Activated T-cell treated with anti-CD3 and anti-CD28 coated beads, Interleukin-2, amount 50 U/mL, for 4 hours (primary cell): ENCODE results near the gene IGDCC3. TPM values are rescaled to one million over a fixed set of nuclear protein-coding genes. Genes with fewer than 3 reads are reported as not detected.

Experiments
- ATAC-seq, 2 donors: fragments of 200-7000 bp; cut with Tn5 transposase; one replicate each; pipeline ENCODE4 v1.10.0; 2021
- DNase-seq: peaks from one replicate; pipeline ENCODE4 v3.0.0-alpha.2; 2020
- H3K27me3 Mint-ChIP-seq: one replicate; pipeline ENCODE4 v1.8.0; 2021; ENCODE audit warnings: low read depth, mixed read lengths
- H3K36me3 Mint-ChIP-seq: one replicate; pipeline ENCODE4 v1.8.0; 2022; ENCODE audit warnings: mixed read lengths; ENCODE audit not compliant: insufficient read depth
- H3K4me1 Mint-ChIP-seq: one replicate; pipeline ENCODE4 v1.8.0; 2021; ENCODE audit warnings: low read depth, mixed read lengths
- H3K4me3 Mint-ChIP-seq: one replicate; pipeline ENCODE4 v1.8.0; 2021; ENCODE audit warnings: mild to moderate bottlenecking, moderate library complexity, mixed read lengths
- H3K9me3 Mint-ChIP-seq: one replicate; pipeline ENCODE4 v1.8.0; 2021; ENCODE audit warnings: mixed read lengths
- total RNA-seq, 3 donors: library from RNA; stranded (reverse); gene quantifications; one replicate each; pipeline ENCODE4 v1.2.1, GENCODE V29; 2021

The IGDCC3 gene
- total RNA-seq, 3 donors from 2014 or later, result 0.10 TPM; not detected in 2

GRCh38 chr15:65374821-65375401 lies 2.9 kb downstream of the IGDCC3 start:
- DNase-seq (no peak), ATAC-seq (no peak)
- no peaks in the 10 kb centered on the region for H3K36me3 Mint-ChIP-seq
- H3K4me1 Mint-ChIP-seq, result peaks cover 18% of the 10 kb centered on the region
- H3K9me3 Mint-ChIP-seq, result no peaks in the 10 kb centered on the region
- H3K27me3 Mint-ChIP-seq, result peaks cover 56% of the 10 kb centered on the region
- H3K4me3 Mint-ChIP-seq, result no peak overlapping the region

- Mint-ChIP-seq H3K36me3 (no peaks in the 10 kb centered on the region), H3K9me3 (no peaks in the 10 kb centered on the region), H3K4me3 (no peak overlapping the region), H3K4me1 (peaks cover 18% of the 10 kb centered on the region), H3K27me3 (peaks cover 52% of the 10 kb centered on the region)
- no peak for ATAC-seq
- no peak for DNase-seq
Observed at GRCh38 chr15:65374334-65374733, 3.5 kb downstream of the IGDCC3 start.

- H3K27me3 Mint-ChIP-seq, result peaks cover 44% of the 10 kb centered on the region
Observed at GRCh38 chr15:65373163-65373651, 4.6 kb downstream of the IGDCC3 start.

GRCh38 chr15:65372787-65373067 lies 5.1 kb downstream of the IGDCC3 start:
- DNase-seq (no peak), ATAC-seq (no peak)
- H3K4me3 Mint-ChIP-seq, result no peak overlapping the region
- H3K9me3 Mint-ChIP-seq, result no peaks in the 10 kb centered on the region
- no peaks in the 10 kb centered on the region for H3K36me3 Mint-ChIP-seq
- peaks cover 43% of the 10 kb centered on the region for H3K27me3 Mint-ChIP-seq
- peaks cover 14% of the 10 kb centered on the region for H3K4me1 Mint-ChIP-seq

More at GRCh38 chr15:65373163-65373651, 4.6 kb downstream of the IGDCC3 start:
- Mint-ChIP-seq H3K4me3 (no peak overlapping the region), H3K9me3 (no peaks in the 10 kb centered on the region), H3K4me1 (peaks cover 14% of the 10 kb centered on the region), H3K36me3 (no peaks in the 10 kb centered on the region)
- DNase-seq (no peak), ATAC-seq (no peak)

DNA sequence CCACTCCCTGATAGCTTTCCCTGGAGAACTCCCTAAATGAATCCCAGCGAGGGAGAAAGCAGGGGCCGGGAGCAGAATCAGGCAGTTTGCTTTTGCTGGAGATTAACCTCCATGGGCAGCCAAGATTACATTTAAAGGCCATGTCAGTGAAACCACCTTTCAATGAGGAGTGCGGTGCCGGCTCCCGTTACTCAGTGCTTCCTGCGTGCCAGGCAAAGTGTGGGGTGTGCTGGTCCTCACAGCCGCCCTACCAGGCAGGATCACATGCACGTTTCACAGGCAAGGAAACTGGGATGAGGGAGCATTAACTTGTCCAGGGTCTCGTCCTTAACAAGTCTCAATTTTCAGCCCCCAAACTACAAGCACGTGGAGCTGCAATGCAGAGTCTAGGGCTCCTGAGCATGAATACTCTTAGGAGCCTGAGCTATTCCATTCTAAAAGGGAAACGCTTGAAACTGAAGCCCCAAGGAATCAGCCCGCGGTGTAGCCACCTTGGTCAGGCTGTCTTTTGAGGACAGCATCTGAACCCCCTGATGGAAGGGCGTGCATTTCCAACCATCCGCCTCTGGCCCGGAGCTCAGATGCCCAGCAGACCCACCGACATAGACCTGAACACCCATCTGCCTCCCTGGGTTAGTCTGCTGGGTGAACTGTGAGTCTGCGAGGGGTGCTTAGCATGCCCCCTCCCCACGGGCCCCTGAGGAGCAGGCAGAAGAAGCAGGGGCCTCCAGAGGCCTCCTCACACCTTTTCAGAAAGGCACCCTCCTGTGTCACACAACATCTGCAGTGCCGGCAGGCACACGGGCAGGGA lies 5.6 kb downstream of the IGDCC3 start:
- Mint-ChIP-seq H3K4me1 (peaks cover 14% of the 10 kb centered on the region), H3K27me3 (peaks cover 43% of the 10 kb centered on the region), H3K36me3 (no peaks in the 10 kb centered on the region), H3K9me3 (no peaks in the 10 kb centered on the region), H3K4me3 (no peak overlapping the region)
- no peak for DNase-seq
- no peak for ATAC-seq

DNA sequence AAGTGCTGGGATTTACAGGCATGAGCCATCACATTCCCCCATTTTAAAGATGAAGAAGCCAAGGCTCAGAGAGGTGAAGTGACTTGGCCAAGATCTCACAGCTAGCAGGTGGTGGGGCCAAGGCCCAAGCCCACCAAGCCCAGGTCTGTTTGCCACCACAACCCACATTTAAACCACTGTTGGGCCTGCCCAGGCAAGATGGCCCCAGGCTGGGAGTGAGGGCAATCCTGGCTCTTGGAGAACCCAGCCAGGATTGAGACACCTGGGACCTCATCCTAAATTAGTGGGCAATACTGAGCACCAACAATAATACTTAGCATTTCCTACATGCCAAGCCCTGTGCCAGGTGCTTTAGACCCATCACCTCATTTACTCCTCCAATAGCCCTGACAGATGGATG lies 6.9 kb downstream of the IGDCC3 start:
- Mint-ChIP-seq H3K4me1 (peaks cover 2% of the 10 kb centered on the region), H3K4me3 (no peak overlapping the region), H3K36me3 (no peaks in the 10 kb centered on the region), H3K27me3 (peaks cover 31% of the 10 kb centered on the region), H3K9me3 (no peaks in the 10 kb centered on the region)
- DNase-seq, result no peak
- ATAC-seq, result no peak

GRCh38 chr15:65369651-65370050 lies 8.2 kb downstream of the IGDCC3 start:
- H3K27me3 Mint-ChIP-seq, result peaks cover 20% of the 10 kb centered on the region
- no peaks in the 10 kb centered on the region for H3K36me3 Mint-ChIP-seq
- ATAC-seq (no peak), DNase-seq (no peak)
- no peaks in the 10 kb centered on the region for H3K9me3 Mint-ChIP-seq
- H3K4me3 Mint-ChIP-seq, result no peak overlapping the region
- no peaks in the 10 kb centered on the region for H3K4me1 Mint-ChIP-seq

DNA sequence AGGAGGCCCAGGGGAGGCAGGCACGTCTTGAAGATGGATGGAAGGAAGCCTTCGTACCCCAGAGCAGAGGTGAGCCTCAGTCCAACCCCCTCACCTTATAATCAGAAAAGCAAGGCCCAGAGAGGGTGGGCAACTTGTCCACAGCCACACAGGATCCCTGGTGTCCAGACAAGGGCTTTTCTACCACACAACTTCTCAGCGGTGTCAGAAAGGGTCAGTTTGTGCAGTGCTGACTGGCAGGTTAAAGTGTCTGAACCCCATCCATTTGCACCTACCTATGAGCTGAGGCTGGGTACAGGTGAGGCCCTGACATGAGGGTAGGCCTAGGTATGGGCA lies 8.6 kb downstream of the IGDCC3 start:
- DNase-seq (no peak), ATAC-seq (no peak)
- no peaks in the 10 kb centered on the region for H3K9me3 Mint-ChIP-seq
- H3K27me3 Mint-ChIP-seq, result peaks cover 15% of the 10 kb centered on the region
- H3K4me3 Mint-ChIP-seq, result no peak overlapping the region
- H3K36me3 Mint-ChIP-seq, result no peaks in the 10 kb centered on the region
- no peaks in the 10 kb centered on the region for H3K4me1 Mint-ChIP-seq

- no peaks in the 10 kb centered on the region for H3K4me1 Mint-ChIP-seq
- H3K27me3 Mint-ChIP-seq, result peaks cover 9% of the 10 kb centered on the region
- ATAC-seq, result no peak
- H3K9me3 Mint-ChIP-seq, result no peaks in the 10 kb centered on the region
- H3K4me3 Mint-ChIP-seq, result no peak overlapping the region
- no peak for DNase-seq
- no peaks in the 10 kb centered on the region for H3K36me3 Mint-ChIP-seq
Observed at GRCh38 chr15:65368302-65369211, 9.2 kb downstream of the IGDCC3 start.

GRCh38 chr15:65366122-65366892 lies 11.5 kb downstream of the IGDCC3 start:
- H3K4me3 Mint-ChIP-seq, result no peak overlapping the region

GRCh38 chr15:65365229-65365628 lies 12.6 kb downstream of the IGDCC3 start:
- H3K4me3 Mint-ChIP-seq, result no peak overlapping the region
- no peaks in the 10 kb centered on the region for H3K4me1 Mint-ChIP-seq
- no peaks in the 10 kb centered on the region for H3K9me3 Mint-ChIP-seq
- H3K27me3 Mint-ChIP-seq, result peaks cover 14% of the 10 kb centered on the region
- DNase-seq (no peak), ATAC-seq (no peak)
- H3K36me3 Mint-ChIP-seq, result no peaks in the 10 kb centered on the region

More at GRCh38 chr15:65366122-65366892, 11.5 kb downstream of the IGDCC3 start:
- H3K27me3 Mint-ChIP-seq, result peaks cover 12% of the 10 kb centered on the region
- DNase-seq, result no peak
- H3K4me1 Mint-ChIP-seq, result no peaks in the 10 kb centered on the region
- no peak for ATAC-seq
- H3K36me3 Mint-ChIP-seq, result no peaks in the 10 kb centered on the region
- no peaks in the 10 kb centered on the region for H3K9me3 Mint-ChIP-seq

DNA sequence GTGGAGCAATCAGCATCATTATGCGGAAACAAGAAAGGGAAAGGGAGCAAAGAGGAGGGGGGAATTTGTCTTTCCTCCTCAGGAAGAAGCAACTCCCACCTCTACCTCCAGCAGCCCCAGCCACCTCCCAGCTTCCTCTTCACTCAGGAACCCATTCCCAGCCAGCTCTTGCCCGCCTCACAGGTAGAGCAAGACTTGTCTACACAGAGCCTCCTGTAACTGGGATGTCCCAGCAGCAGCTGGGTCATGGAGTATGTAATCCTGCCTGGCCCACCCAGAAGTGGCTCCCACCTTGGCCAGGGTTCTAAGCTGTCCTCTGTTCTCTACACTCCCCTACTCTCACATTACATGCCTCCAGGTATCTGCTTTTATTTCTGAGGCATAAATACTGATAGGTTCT lies 14.0 kb downstream of the IGDCC3 start:
- Mint-ChIP-seq H3K27me3 (peaks cover 18% of the 10 kb centered on the region), H3K4me1 (no peaks in the 10 kb centered on the region), H3K9me3 (no peaks in the 10 kb centered on the region), H3K36me3 (no peaks in the 10 kb centered on the region), H3K4me3 (no peak overlapping the region)
- DNase-seq, result no peak
- ATAC-seq, result no peak

GRCh38 chr15:65363306-65363705 lies 14.5 kb downstream of the IGDCC3 start:
- Mint-ChIP-seq H3K4me1 (no peaks in the 10 kb centered on the region), H3K9me3 (no peaks in the 10 kb centered on the region), H3K36me3 (no peaks in the 10 kb centered on the region), H3K27me3 (peaks cover 19% of the 10 kb centered on the region), H3K4me3 (no peak overlapping the region)
- ATAC-seq (no peak), DNase-seq (no peak)

GRCh38 chr15:65362491-65362890 lies 15.3 kb downstream of the IGDCC3 start:
- H3K9me3 Mint-ChIP-seq, result no peaks in the 10 kb centered on the region
- H3K4me3 Mint-ChIP-seq, result no peak overlapping the region
- ATAC-seq (no peak), DNase-seq (no peak)
- peaks cover 23% of the 10 kb centered on the region for H3K27me3 Mint-ChIP-seq
- H3K4me1 Mint-ChIP-seq, result no peaks in the 10 kb centered on the region
- H3K36me3 Mint-ChIP-seq, result no peaks in the 10 kb centered on the region
